Neural progenitor cell (in vitro differentiated cells): Measurements from ENCODE around the gene COL23A1. TPM values are rescaled to one million over a fixed set of nuclear protein-coding genes. Genes with fewer than 3 reads are reported as not detected.

Source experiments
- DNase-seq: peaks from one replicate; pipeline ENCODE4 v3.0.0-alpha.2; 2016; ENCODE audit warnings: low spot score
- H2AFZ ChIP-seq: fragments of 200-600 bp; sonication (generic); replicated peaks from 2 replicates; pipeline ENCODE4 v1.6.1; 2016; ENCODE audit warnings: antibody characterized with exemption
- H3F3A ChIP-seq: fragments of 200-600 bp; sonication (generic); 2 replicates; pipeline ENCODE4 v1.6.1; 2016; ENCODE audit warnings: antibody characterized with exemption, low read depth
- H3K27ac ChIP-seq: fragments of 200-600 bp; sonication (generic); 2 replicates; pipeline ENCODE4 v1.5.1; 2016; ENCODE audit warnings: mild to moderate bottlenecking
- H3K27me3 ChIP-seq: fragments of 200-600 bp; sonication (generic); 2 replicates; pipeline ENCODE4 v1.6.1; 2016; ENCODE audit warnings: mild to moderate bottlenecking, moderate library complexity
- H3K36me3 ChIP-seq: fragments of 200-600 bp; sonication (generic); 2 replicates; pipeline ENCODE4 v1.5.1; 2016
- H3K4me1 ChIP-seq: fragments of 200-600 bp; sonication (generic); 2 replicates; pipeline ENCODE4 v1.6.1; 2016; ENCODE audit warnings: mixed run types
- H3K4me2 ChIP-seq: fragments of 200-600 bp; sonication (generic); 2 replicates; pipeline ENCODE4 v1.6.1; 2016
- H3K4me3 ChIP-seq: fragments of 200-600 bp; sonication (generic); 2 replicates; pipeline ENCODE4 v1.5.1; 2016
- H3K79me2 ChIP-seq: fragments of 200-600 bp; sonication (generic); 2 replicates; pipeline ENCODE4 v1.6.1; 2016; ENCODE audit warnings: low read depth
- H3K9ac ChIP-seq: fragments of 200-600 bp; sonication (generic); 2 replicates; pipeline ENCODE4 v1.6.1; 2016
- H3K9me3 ChIP-seq: fragments of 200-600 bp; sonication (generic); 2 replicates; pipeline ENCODE4 v1.5.1; 2016; ENCODE audit warnings: low read depth
- H4K20me1 ChIP-seq: fragments of 200-600 bp; sonication (generic); 2 replicates; pipeline ENCODE4 v1.6.1; 2016; ENCODE audit warnings: low read depth
- H3K27ac Mint-ChIP-seq: 3 replicates; pipeline ENCODE4 v1.8.0; 2021; ENCODE audit warnings: mixed read lengths
- H3K27me3 Mint-ChIP-seq: 2 replicates; pipeline ENCODE4 v1.8.0; 2022; ENCODE audit warnings: low read depth, mild to moderate bottlenecking, inconsistent platforms, moderate library complexity, mixed read lengths; ENCODE audit not compliant: insufficient read depth
- H3K36me3 Mint-ChIP-seq: 3 replicates; pipeline ENCODE4 v1.8.0; 2021; ENCODE audit warnings: mixed read lengths
- H3K4me1 Mint-ChIP-seq: 3 replicates; pipeline ENCODE4 v1.8.0; 2021; ENCODE audit warnings: mixed read lengths
- H3K4me3 Mint-ChIP-seq: 3 replicates; pipeline ENCODE4 v1.8.0; 2021; ENCODE audit warnings: mild to moderate bottlenecking, moderate library complexity, mixed read lengths
- H3K9me3 Mint-ChIP-seq: 3 replicates; pipeline ENCODE4 v1.8.0; 2020; ENCODE audit warnings: mixed read lengths
- CTCF ChIP-seq: fragments of 200-600 bp; sonication (generic); IDR thresholded peaks from 2 replicates; pipeline ENCODE4 v1.5.1; 2017; ENCODE audit warnings: antibody characterized with exemption, mild to moderate bottlenecking
- EZH2 ChIP-seq: fragments of 200-600 bp; sonication (generic); IDR thresholded peaks from 2 replicates; pipeline ENCODE4 v1.6.1; 2017; ENCODE audit warnings: antibody characterized with exemption, mild to moderate bottlenecking, moderate library complexity
- EZH2phosphoT487 ChIP-seq: fragments of 200-600 bp; sonication (generic); IDR thresholded peaks from 2 replicates; pipeline ENCODE4 v1.6.1; 2017; ENCODE audit warnings: antibody characterized with exemption
- total RNA-seq: library from RNA; depleted of rRNA; stranded (reverse); fragments of >200 nt; gene quantifications from 2 replicates; pipeline ENCODE4 v1.2.3, GENCODE V29; 2015; ENCODE audit warnings: low replicate concordance

Gene COL23A1
- total RNA-seq, 1 donor from 2014 or later: not detected

GRCh38 chr5:178282391-178282790, 307.8 kb downstream of the COL23A1 start:
- TF ChIP-seq EZH2 (no peak), EZH2phosphoT487 (no peak), CTCF (no peak)
- no peak overlapping the region for H3K4me2 ChIP-seq
- no peaks in the 10 kb centered on the region for H3K4me1 ChIP-seq
- Mint-ChIP-seq H3K36me3 (no peaks in the 10 kb centered on the region), H3K4me1 (peaks cover 18% of the 10 kb centered on the region), H3K27ac (no peak overlapping the region), H3K27me3 (peaks cover 7% of the 10 kb centered on the region), H3K9me3 (peaks cover 13% of the 10 kb centered on the region), H3K4me3 (no peak overlapping the region)
- H3K27ac ChIP-seq: no peak overlapping the region
- H3K36me3 ChIP-seq: no peaks in the 10 kb centered on the region
- DNase-seq: no peak
- H3K9ac ChIP-seq: no peak overlapping the region
- no peak overlapping the region for H2AFZ ChIP-seq
- H3K27me3 ChIP-seq: peaks cover 24% of the 10 kb centered on the region
- H3K79me2 ChIP-seq: no peaks in the 10 kb centered on the region
- H4K20me1 ChIP-seq: no peaks in the 10 kb centered on the region
- no peaks in the 10 kb centered on the region for H3K9me3 ChIP-seq
- no peak overlapping the region for H3K4me3 ChIP-seq
- H3F3A ChIP-seq: no peaks in the 10 kb centered on the region

GRCh38 chr5:178281331-178281730, 308.9 kb downstream of the COL23A1 start:
- no peak for TF ChIP-seq EZH2phosphoT487
- H3K27me3 ChIP-seq: peaks cover 24% of the 10 kb centered on the region
- Mint-ChIP-seq H3K27ac (peak overlapping the region; percentile 42), H3K9me3 (peaks cover 13% of the 10 kb centered on the region), H3K4me3 (no peak overlapping the region), H3K36me3 (no peaks in the 10 kb centered on the region), H3K4me1 (peaks cover 16% of the 10 kb centered on the region), H3K27me3 (peaks cover 7% of the 10 kb centered on the region)
- no peak overlapping the region for H2AFZ ChIP-seq
- no peak overlapping the region for H3K4me3 ChIP-seq
- H3F3A ChIP-seq: no peaks in the 10 kb centered on the region
- H3K9ac ChIP-seq: no peak overlapping the region
- H3K36me3 ChIP-seq: no peaks in the 10 kb centered on the region
- no peak overlapping the region for H3K4me2 ChIP-seq
- no peaks in the 10 kb centered on the region for H3K79me2 ChIP-seq
- H3K4me1 ChIP-seq: no peaks in the 10 kb centered on the region
- no peak overlapping the region for H3K27ac ChIP-seq
- H3K9me3 ChIP-seq: no peaks in the 10 kb centered on the region
- no peaks in the 10 kb centered on the region for H4K20me1 ChIP-seq
- DNase-seq: no peak

GRCh38 chr5:178280631-178281030, 309.6 kb downstream of the COL23A1 start:
- Histone ChIP-seq H3K9me3 (no peaks in the 10 kb centered on the region), H2AFZ (no peak overlapping the region), H3K4me1 (no peaks in the 10 kb centered on the region), H3K27ac (no peak overlapping the region), H4K20me1 (no peaks in the 10 kb centered on the region), H3K36me3 (no peaks in the 10 kb centered on the region), H3K79me2 (no peaks in the 10 kb centered on the region), H3K4me2 (no peak overlapping the region), H3K4me3 (no peak overlapping the region), H3F3A (no peaks in the 10 kb centered on the region), H3K27me3 (peaks cover 24% of the 10 kb centered on the region), H3K9ac (no peak overlapping the region)
- Mint-ChIP-seq H3K36me3 (no peaks in the 10 kb centered on the region), H3K27me3 (peaks cover 7% of the 10 kb centered on the region), H3K9me3 (peaks cover 17% of the 10 kb centered on the region), H3K27ac (no peak overlapping the region), H3K4me1 (peaks cover 16% of the 10 kb centered on the region), H3K4me3 (no peak overlapping the region)
- no peak for DNase-seq
- no peak for TF ChIP-seq EZH2
- no peak for TF ChIP-seq CTCF
- TF ChIP-seq EZH2phosphoT487: no peak

GRCh38 chr5:178279723-178280438, 310.3 kb downstream of the COL23A1 start:
- H3K27ac Mint-ChIP-seq: peak overlapping the region; percentile 46
- Histone ChIP-seq H3K79me2 (no peaks in the 10 kb centered on the region), H3K4me3 (no peak overlapping the region), H3K4me1 (no peaks in the 10 kb centered on the region), H2AFZ (peak overlapping the region; percentile 65), H3K4me2 (peak overlapping the region; percentile 55), H4K20me1 (no peaks in the 10 kb centered on the region), H3F3A (no peaks in the 10 kb centered on the region), H3K36me3 (no peaks in the 10 kb centered on the region), H3K27me3 (peaks cover 24% of the 10 kb centered on the region), H3K9ac (no peak overlapping the region), H3K9me3 (no peaks in the 10 kb centered on the region), H3K27ac (no peak overlapping the region)
- no peak overlapping the region for H3K4me3 Mint-ChIP-seq
- H3K27me3 Mint-ChIP-seq: peaks cover 5% of the 10 kb centered on the region
- peaks cover 16% of the 10 kb centered on the region for H3K4me1 Mint-ChIP-seq
- no peaks in the 10 kb centered on the region for H3K36me3 Mint-ChIP-seq
- H3K9me3 Mint-ChIP-seq: peaks cover 20% of the 10 kb centered on the region
- TF ChIP-seq EZH2 (no peak), CTCF (peak; percentile 98)
- DNase-seq: peak; percentile 94
